ENCODE results near the gene DGCR8.

The DGCR8 gene

DNA sequence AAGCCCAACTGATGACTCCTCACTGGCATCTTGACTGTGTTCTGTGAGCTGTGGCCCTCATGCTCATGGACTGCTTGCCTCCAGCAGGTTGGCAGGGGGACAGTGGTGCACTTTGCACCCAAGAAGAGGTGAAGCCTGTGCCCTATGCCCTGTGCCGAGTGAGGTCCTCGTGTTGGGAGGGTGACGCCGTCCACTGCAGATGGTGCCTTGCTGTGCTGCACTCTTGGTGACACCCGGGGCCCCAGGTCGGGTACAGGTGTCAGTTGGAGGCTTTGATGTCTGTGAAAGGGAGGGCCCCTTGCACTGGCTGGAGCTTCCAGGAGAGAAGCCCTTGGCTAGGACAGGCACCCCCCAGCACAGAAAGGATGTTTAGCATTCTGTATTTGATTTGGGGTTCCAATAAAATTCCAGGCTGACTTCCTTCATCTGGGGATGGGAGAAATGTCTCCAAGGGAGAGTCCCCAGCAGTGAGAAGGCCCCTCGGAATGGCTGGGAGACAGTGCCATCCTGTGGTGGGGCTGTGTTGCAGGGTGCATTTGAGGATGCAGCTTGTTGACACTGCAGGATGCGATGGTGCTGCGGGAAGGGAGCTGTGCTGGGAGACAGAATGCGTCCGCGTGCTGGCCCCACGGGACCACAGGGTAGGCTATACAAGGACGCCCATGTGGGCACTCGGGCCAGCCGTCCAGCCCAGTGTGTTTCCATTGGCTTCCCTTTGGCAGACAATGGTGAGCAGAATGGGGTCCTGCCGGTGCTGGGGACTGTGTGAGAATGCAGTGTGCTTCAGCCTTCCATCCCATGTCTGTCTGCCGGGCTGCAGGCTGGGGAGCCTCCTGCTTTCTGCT is 49.1 kb downstream of the DGCR8 start:
- DNase-seq (ENCODE audit: low read depth in 2 of 2) = peak; percentile 40 to 42
- H3K4me3 ChIP-seq (replicated peaks in 1 of 2; ENCODE audit: low read depth in 2 of 2, low read length in 2 of 2) = no peak overlapping the region
- TF ChIP-seq, protein P1, sequence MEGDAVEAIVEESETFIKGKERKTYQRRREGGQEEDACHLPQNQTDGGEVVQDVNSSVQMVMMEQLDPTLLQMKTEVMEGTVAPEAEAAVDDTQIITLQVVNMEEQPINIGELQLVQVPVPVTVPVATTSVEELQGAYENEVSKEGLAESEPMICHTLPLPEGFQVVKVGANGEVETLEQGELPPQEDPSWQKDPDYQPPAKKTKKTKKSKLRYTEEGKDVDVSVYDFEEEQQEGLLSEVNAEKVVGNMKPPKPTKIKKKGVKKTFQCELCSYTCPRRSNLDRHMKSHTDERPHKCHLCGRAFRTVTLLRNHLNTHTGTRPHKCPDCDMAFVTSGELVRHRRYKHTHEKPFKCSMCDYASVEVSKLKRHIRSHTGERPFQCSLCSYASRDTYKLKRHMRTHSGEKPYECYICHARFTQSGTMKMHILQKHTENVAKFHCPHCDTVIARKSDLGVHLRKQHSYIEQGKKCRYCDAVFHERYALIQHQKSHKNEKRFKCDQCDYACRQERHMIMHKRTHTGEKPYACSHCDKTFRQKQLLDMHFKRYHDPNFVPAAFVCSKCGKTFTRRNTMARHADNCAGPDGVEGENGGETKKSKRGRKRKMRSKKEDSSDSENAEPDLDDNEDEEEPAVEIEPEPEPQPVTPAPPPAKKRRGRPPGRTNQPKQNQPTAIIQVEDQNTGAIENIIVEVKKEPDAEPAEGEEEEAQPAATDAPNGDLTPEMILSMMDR (IDR thresholded peaks at IDR 0.05; ENCODE audit: low read depth, low read length) = peak; percentile 53

DNA sequence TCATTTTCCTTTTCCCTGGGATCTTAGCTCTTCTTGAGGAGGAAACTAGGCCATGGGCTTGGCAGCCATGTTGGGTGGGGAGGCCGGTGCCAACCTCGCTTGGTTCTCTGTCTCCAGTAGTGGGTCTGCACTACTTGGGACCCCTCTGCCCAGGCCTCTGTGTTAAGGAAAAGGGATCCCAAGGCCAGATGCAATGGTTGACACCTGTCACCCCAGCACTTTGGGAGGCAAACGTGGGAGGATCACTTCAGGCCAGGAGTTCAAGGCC is 49.6 kb downstream of the DGCR8 start:
- DNase-seq (ENCODE audit: low read depth in 2 of 2) = no peak
- TF ChIP-seq, protein P1 (IDR thresholded peaks at IDR 0.05; ENCODE audit: low read depth, low read length) = no peak
- H3K4me3 ChIP-seq (replicated peaks in 1 of 2; ENCODE audit: low read depth in 2 of 2, low read length in 2 of 2) = no peak overlapping the region

DNA sequence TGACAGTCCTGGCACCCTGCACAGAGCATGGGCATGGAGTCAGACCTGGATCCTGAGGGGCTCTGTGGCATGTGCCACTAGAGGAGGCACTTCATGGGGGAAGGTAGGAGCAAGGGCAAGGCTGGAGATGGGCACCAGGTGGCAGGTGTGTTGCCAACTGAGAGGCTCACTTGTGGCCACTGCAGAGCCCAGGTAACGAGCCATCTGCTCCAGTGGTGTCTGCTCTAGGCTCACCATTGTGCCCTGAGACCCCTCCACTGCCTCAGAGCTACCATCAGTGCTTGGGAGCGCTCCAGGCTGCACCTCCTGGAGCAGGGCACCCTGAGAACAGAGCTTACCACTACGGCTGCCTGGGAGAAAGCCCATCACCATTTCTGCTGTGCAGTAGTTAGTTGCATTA is 50.3 kb downstream of the DGCR8 start:
- no peak for DNase-seq (ENCODE audit: low read depth in 2 of 2)
- no peak overlapping the region for H3K4me3 ChIP-seq (replicated peaks in 1 of 2; ENCODE audit: low read depth in 2 of 2, low read length in 2 of 2)
- TF ChIP-seq, protein P1 (IDR thresholded peaks at IDR 0.05; ENCODE audit: low read depth, low read length) = no peak

DNA sequence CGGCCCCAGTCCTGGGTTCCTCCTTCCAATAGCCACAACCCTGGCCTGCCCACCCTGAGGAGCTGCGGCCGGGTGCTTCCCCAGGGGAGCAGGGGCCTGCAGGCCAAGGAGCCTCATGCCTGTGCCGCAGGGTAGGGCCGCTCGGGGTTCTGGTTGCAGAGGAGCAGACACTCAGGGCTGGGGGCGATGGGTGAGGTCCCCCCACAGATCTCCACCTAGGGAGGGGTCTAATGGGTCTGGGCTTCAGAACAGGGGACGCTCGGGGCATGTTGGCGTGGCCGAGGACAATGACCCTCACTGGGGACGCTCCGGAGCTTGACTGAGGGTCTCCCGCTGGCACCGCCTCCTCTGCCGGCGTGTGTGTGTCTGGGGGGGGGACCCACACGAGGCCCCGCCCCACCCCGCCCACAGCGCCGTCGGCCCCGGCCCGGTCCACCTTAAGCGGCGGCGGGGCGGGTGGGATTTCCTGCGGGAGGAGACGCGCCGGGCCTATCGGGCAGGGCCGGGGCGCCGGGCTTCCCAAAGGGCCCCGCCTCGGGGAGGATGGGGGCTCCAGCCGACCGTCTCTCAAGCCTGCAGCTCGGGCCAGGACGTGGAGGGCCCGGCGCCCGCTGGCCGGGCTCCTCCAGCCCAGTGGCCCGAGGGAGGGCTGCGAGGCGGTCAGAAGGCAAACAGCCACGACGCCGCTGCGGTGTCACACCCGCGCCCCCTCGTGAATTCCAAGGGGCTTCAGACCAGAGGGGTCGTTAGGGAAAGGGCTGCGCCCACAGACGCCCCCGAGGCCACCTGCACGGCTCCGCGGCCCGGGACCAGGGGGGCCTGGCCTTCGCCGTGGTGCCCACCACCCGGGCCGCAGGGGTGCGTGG is 50.9 kb downstream of the DGCR8 start:
- peak; percentile 68 to 87 for DNase-seq (ENCODE audit: low read depth in 2 of 2)
- peak overlapping the region; percentile 78 to 79 for H3K4me3 ChIP-seq (replicated peaks in 1 of 2; ENCODE audit: low read depth in 2 of 2, low read length in 2 of 2)
- TF ChIP-seq, protein P1 (IDR thresholded peaks at IDR 0.05; ENCODE audit: low read depth, low read length) = no peak

DNA sequence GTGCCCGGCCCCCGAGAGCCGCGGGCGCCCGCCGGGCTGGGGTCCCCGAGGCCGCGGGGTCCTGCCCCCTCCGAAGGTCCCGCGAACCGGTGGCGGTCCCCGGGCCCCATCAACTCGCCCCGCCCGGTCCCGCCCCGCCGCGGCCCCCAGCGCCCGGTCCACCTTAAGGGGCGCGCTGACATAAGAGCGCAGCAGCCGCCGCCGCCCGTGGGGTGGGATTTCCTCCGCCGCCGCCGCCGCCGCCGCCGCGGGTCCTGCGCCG is 51.5 kb downstream of the DGCR8 start, which contains the start of gene ZDHHC8:
ZDHHC8 (plus strand) TSS at position 208 of the 262 bp plus-strand sequence. CDS start 144 bp downstream, outside the sequence.
- peak within 1 kb of the TSS; percentile 78 to 91 for H3K4me3 ChIP-seq (replicated peaks in 1 of 2; ENCODE audit: low read depth in 2 of 2, low read length in 2 of 2)
- DNase-seq (ENCODE audit: low read depth in 2 of 2) = peak in 1 of 2 donors; percentile 35
- TF ChIP-seq, protein P1 (IDR thresholded peaks at IDR 0.05; ENCODE audit: low read depth, low read length) = no peak

DNA sequence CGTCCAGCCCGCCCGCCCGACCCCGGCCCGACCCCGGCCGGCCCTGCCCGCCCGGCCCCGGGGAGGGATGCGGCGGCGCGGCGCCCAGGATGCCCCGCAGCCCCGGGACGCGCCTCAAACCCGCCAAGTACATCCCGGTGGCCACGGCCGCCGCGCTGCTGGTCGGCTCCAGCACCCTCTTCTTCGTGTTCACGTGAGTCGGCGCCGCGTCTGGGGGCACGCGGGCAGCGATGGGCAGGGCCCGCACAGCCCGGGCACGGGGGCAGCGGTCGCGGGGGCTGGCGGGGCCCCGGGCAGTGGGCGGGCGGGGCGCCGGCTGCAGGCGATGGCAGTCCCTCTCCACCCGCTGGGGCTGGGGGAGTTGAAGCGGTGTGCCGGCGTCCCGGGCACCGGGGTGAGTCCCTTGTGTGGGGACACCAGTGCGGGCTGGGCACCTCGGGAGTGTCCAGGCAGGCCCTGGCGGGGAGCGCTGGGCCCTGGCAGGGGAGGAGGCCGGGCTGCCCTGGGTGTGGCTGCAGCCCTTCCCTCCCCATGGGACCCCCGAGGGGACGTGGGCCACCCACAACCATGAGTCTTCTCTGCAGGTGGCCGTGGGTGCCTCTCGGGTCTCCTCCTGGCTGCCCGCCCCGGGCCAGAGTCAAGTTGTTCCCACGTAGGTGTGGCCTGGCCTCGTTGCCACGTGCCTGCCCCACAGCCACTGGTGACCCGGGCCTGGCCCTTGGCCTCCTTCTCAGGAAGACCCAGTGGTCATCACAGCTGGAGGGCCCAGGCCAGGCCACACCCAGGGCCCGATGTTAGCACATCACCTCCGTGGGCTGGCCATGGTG is 52.0 kb downstream of the DGCR8 start:
- peak in 1 of 2 donors; percentile 22 for DNase-seq (ENCODE audit: low read depth in 2 of 2)
- TF ChIP-seq, protein P1 (IDR thresholded peaks at IDR 0.05; ENCODE audit: low read depth, low read length) = no peak
- H3K4me3 ChIP-seq (replicated peaks in 1 of 2; ENCODE audit: low read depth in 2 of 2, low read length in 2 of 2) = peak overlapping the region; percentile 77 to 91
